ENCODE measurements around the gene ADAP2. TPM values are rescaled to one million over a fixed set of nuclear protein-coding genes. Genes with fewer than 3 reads are reported as not detected.

ADAP2 gene
- total and polyA plus RNA-seq, 2 of the 8 experiments (the other 6 are each of a cell fraction or from before 2014, with no cell fraction given), result 0.76 to 1.1 TPM

- TF ChIP-seq CHD7 (IDR thresholded peaks at IDR 0.05; ENCODE audit: insufficient replicate concordance, low read length) (no peak), HDAC6 (IDR thresholded peaks at IDR 0.05; ENCODE audit: low read depth, low read length) (no peak), CBX5 (IDR thresholded peaks at IDR 0.05; ENCODE audit: low read depth, low read length) (no peak), RBBP5 (IDR thresholded peaks at IDR 0.05; ENCODE audit: borderline replicate concordance, low read depth, low read length) (no peak), EP300 (IDR thresholded peaks at IDR 0.05; ENCODE audit: borderline replicate concordance in 1 of 2, low read depth in 2 of 2, low read length in 2 of 2) (no peak), SIRT6 (IDR thresholded peaks at IDR 0.05; ENCODE audit: low read length) (no peak), SUZ12 (IDR thresholded peaks at IDR 0.05; ENCODE audit: low read length) (no peak), CREB1 (IDR thresholded peaks at IDR 0.05) (no peak)
- TF ChIP-seq, protein P1, sequence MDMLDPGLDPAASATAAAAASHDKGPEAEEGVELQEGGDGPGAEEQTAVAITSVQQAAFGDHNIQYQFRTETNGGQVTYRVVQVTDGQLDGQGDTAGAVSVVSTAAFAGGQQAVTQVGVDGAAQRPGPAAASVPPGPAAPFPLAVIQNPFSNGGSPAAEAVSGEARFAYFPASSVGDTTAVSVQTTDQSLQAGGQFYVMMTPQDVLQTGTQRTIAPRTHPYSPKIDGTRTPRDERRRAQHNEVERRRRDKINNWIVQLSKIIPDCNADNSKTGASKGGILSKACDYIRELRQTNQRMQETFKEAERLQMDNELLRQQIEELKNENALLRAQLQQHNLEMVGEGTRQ (IDR thresholded peaks at IDR 0.05; ENCODE audit: low read length), result no peak
- TF ChIP-seq, protein P2, sequence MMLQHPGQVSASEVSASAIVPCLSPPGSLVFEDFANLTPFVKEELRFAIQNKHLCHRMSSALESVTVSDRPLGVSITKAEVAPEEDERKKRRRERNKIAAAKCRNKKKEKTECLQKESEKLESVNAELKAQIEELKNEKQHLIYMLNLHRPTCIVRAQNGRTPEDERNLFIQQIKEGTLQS (IDR thresholded peaks at IDR 0.05; ENCODE audit: insufficient read depth, low read depth, low read length), result no peak
Observed at GRCh38 chr17:30886187-30886586, 35.6 kb upstream of the ADAP2 start (continued).

Data from H1 (cell line).